Prostate gland (tissue), 2 donors: Measurements from ENCODE around the gene IFNA14.

Experiments used
- POLR2AphosphoS5 ChIP-seq: sonication (generic); formaldehyde crosslinking; IDR thresholded peaks from one replicate; pipeline ENCODE4 v1.6.1; 2017; ENCODE audit warnings: antibody characterized with exemption
- TF ChIP-seq, protein P1 (sequence below), 4 experiments: fragments of 200-600 bp in 2 of 4; fragments of 450-650 bp in 2 of 4; sonication (generic) in 2 of 4; IDR thresholded peaks; 1 replicate in 3 of 4; 2 replicates in 1 of 4; pipeline ENCODE4 v1.5.1; 2016 to 2019; ENCODE audit warnings: antibody characterized with exemption in 4 of 4, mild to moderate bottlenecking in 2 of 4, moderate library complexity in 2 of 4

DNA sequence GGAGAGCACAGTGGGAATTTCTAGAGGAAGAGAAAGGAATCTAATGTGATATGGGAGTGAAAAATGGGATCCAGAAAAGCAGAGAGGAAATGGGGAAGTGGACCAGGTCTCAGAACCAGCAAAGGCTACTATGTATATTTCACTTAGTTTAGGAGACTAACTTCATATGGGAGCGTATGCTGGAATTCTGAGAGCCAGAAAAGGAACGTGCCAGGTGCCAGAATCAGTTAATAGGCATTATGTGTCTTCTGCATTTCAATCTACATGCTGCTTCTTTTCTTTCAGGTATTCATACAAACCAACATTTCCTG, 28.5 kb upstream of the IFNA14 start:
- TF ChIP-seq, protein P1, sequence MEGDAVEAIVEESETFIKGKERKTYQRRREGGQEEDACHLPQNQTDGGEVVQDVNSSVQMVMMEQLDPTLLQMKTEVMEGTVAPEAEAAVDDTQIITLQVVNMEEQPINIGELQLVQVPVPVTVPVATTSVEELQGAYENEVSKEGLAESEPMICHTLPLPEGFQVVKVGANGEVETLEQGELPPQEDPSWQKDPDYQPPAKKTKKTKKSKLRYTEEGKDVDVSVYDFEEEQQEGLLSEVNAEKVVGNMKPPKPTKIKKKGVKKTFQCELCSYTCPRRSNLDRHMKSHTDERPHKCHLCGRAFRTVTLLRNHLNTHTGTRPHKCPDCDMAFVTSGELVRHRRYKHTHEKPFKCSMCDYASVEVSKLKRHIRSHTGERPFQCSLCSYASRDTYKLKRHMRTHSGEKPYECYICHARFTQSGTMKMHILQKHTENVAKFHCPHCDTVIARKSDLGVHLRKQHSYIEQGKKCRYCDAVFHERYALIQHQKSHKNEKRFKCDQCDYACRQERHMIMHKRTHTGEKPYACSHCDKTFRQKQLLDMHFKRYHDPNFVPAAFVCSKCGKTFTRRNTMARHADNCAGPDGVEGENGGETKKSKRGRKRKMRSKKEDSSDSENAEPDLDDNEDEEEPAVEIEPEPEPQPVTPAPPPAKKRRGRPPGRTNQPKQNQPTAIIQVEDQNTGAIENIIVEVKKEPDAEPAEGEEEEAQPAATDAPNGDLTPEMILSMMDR (IDR thresholded peaks at IDR 0.05), result no peak
- no peak for TF ChIP-seq POLR2AphosphoS5
